IPS-NIHi11 (cell line): ENCODE measurements around the gene PVALEF.

ENCODE experiments used
- DNase-seq: peaks from one replicate; pipeline ENCODE4 v3.0.0; 2012; ENCODE audit warnings: mixed read lengths, low spot score

PVALEF gene

GRCh38 chr17:81163051-81163695 lies 2.1 kb upstream of the PVALEF start:
- DNase-seq: no peak

GRCh38 chr17:81163703-81164370 lies 1.5 kb upstream of the PVALEF start:
- no peak for DNase-seq

- no peak for DNase-seq
These were observed 699 bp upstream of the PVALEF start for GRCh38 chr17:81164371-81165245.

DNA sequence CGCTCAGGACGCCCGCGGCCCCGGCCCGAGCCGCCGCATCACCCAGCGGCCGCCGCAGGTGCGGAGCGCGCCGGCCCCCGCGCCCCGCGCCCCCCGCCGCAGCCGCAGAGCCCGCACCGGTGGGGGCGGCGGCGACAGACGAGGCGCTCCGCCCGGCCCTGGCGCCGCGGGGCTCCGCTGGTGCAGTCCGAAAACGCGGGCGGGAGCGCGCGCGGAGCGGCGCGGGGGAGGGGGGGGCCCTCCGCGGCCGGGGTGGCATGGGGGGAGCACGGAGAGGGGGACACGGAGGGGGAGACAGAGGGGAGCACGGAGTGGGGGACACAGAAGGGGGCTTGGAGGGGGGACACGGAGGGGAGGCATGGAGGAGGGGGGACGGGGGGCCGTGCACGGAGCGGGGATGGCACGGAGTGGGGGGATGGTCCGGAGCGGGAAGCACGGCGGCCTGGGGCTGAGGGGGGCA lies 756 bp downstream of the PVALEF start, which contains the start of gene AATK:
TSS of gene AATK (minus strand) at position 189 of the 460 bp plus-strand sequence. CDS start 229 bp downstream, outside the sequence.
- DNase-seq: no peak

GRCh38 chr17:81167194-81167524 lies 1.9 kb downstream of the PVALEF start:
- DNase-seq: no peak

DNA sequence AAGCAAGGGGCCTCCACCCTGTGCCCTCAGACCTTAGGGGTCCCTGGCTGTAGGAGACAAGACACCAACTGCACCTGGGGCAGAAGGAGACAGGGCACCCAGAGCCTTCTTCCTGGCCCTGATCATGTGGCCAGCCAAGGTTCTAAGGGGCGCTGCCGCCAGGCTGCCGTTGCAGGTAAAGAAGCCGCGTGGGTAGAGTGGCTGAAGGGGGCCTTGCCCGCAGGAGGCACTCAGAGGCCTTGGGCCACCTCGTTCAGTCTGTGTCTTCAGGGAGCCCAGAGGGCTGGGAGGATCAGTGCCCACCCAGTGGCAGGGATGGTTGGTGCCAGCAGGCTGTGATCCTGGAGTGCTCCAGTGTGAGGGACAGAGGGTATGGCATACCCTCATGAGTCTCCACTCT lies 2.3 kb downstream of the PVALEF start:
- no peak for DNase-seq

DNA sequence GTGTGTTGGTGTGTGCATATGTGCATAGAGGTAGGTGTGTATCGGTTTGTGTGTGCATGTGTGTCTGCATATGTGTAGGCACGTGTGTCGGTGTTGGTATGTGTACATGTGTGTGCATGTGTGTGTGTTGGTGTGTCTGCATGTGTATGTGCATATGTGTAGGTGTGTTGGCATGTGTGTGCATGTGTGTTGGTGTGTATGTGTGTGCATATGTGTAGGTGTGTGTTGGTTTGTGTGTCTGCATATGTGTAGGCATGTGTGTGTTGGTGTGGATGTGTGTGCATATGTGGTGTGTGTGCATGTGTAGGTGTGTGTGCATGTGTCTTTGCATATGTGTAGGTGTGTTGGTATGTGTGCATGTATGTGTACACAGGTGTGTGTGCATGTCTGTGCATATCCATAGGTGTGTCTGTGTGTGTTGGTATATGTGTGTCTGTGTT lies 4.6 kb downstream of the PVALEF start:
- no peak for DNase-seq

- no peak for DNase-seq
These were observed 5.6 kb downstream of the PVALEF start for GRCh38 chr17:81170727-81171494.

GRCh38 chr17:81171941-81172340 lies 6.6 kb downstream of the PVALEF start:
- no peak for DNase-seq

DNA sequence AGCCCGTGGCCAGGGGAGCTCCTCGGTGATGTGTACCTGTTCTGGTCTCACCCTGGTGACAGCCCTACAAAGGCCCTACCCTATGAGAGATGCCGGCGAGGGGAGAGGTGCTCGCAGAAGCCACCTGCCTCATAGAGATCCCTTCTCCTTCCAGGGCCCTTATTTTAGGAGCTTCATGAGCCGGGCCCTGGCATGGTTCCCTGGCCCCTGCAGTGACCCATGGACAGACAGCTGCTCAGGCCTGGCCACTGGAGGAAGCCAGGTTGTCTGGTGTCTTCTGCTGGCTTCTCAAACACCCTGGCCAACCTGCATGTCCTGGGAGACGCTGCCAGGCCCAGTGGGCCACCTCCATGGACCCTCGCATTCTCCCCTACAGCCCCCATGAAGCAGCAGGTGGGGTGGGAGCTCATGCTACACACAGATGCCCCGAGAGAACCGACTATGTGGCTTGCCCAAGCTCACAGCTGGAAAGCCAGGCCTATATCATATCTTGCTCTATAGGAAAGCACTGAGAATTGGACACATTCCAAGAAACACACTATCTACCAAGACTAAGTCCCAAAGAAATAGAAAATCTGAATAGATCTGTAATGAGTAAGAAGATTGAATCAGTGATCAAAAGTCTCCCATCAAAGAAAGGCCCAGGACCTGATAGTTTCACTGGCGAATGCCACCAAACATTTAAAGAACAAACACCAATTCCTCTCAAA lies 7.9 kb downstream of the PVALEF start:
- DNase-seq: no peak

DNA sequence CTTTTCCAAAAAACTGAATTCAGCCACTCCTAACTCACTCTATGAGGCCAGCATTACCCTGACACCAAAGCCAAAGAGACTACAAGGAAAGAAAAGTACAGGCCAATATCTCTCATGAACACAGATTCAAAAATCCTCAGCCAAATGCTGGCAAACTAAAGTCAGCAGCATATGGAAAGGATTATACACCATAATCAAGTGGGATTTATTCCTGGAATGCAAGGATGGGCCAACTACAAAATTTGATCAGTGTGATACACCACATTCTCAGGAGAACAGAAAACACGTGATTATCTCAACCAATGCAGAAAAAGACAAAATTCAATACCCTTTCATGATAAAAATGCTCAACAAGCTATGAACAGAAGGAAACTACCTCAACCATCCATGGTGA lies 8.5 kb downstream of the PVALEF start:
- DNase-seq: no peak

DNA sequence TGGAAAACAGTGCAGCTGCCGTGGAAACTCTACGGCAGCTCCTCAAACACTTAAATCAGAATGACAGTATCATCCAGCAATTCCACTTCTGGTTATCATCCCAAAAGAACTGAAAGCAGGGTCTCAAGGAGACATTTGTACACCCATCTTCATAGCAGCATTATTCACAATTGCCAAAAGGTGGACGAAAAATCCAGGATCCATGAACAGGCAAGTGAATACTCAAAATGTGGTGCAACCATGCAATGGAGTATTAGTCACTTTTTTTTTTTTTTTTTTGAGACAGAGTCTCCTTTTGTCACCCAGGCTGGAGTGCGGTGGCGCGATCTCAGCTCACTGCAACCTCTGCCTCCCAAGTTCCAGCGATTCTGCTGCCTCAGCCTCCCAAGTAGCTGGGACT lies 11.4 kb downstream of the PVALEF start:
- no peak for DNase-seq

DNA sequence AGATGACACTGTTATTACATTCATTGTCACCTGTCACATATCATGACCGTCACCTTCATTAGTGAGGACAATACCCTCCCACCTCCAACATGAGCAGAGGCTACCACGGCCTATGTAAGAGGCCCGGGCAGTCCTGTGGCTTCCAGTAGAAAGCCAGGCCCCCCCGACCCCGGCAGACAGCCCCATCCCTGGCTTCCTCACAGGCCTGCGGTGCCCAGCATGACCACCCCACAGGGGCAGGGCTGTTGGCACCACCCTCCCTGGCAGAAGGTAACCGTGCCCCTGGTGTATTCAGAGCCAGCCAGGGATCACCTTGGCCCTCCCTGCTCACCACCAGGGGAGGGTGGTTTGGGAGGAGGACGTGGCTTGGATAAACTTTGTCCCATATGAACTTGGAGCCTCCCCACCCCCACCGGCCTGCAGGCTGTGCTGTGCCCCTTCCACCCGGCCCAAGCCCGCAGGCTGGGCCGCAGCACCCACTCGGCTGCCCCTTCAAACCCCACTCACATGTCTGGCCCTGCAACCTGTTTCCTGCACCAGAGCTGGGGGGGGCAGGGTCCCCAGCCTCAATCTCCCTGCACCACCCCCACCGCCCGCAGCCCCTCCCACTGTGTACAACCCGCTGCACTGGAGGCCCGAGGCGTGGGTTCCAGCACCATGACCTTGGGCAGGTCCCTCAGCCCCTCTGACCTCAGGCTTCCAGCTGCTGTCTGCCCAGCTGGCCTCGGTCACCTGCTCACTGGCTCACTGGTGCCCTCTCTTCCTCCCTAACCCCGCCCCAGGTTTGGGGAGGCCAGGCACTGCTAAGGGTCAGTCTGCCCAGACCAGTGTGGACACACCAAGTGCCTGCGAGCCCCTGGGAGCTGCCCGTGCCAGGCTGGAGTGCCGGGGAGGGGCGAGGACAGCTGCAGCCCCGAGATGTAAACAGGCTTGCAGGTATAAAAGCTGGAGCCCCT lies 13.1 kb downstream of the PVALEF start:
- no peak for DNase-seq

- DNase-seq: no peak
These were observed 13.9 kb downstream of the PVALEF start for GRCh38 chr17:81179220-81179619.

GRCh38 chr17:81179861-81180260 lies 14.6 kb downstream of the PVALEF start:
- no peak for DNase-seq

- no peak for DNase-seq
These were observed 15.8 kb downstream of the PVALEF start for GRCh38 chr17:81180836-81181810.

GRCh38 chr17:81181811-81182185 lies 16.5 kb downstream of the PVALEF start:
- no peak for DNase-seq

- DNase-seq: no peak
These were observed 17.3 kb downstream of the PVALEF start for GRCh38 chr17:81182596-81182995.

DNA sequence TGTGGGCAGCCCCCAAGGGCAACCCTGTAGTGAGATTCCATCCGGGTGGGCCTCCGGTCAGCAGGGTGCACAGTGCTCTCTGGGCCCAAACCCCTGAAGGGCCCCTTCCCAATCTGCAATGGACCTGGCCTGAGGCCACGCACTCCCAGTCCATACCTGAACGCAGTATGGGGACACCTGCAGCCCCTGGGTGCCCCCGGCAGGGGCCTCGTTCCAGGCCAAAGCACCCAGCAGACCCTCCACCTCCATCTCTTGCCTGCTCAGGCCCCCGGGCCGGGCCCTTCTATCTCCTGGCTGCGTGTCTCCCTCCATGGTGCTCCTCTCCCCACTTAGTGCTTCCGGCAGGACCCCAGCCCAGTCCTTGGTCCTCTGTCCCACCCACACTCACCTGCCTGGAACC lies 18.0 kb downstream of the PVALEF start:
- no peak for DNase-seq
